IPS-18a (cell line): ENCODE results near the gene APBB3.
"Not testable (repeated sequence)": the region's sequence is repeated elsewhere in the genome, so short reads cannot be mapped to it uniquely, and the experiment has no call there.

Experiments
- H3K27ac ChIP-seq: one replicate; pipeline ENCODE4 v1.5.1; 2013; ENCODE audit warnings: low read length
- H3K27me3 ChIP-seq: one replicate; pipeline ENCODE4 v1.6.1; 2013; ENCODE audit warnings: mild to moderate bottlenecking, low read length; ENCODE audit not compliant: control insufficient read depth, insufficient read depth
- H3K36me3 ChIP-seq: one replicate; pipeline ENCODE4 v1.6.1; 2013; ENCODE audit warnings: low read depth, low read length; ENCODE audit not compliant: control insufficient read depth
- H3K4me1 ChIP-seq: one replicate; pipeline ENCODE4 v1.6.1; 2013; ENCODE audit warnings: low read depth, low read length; ENCODE audit not compliant: control insufficient read depth
- H3K4me3 ChIP-seq: one replicate; pipeline ENCODE4 v1.5.1; 2013; ENCODE audit warnings: low read length
- H3K9ac ChIP-seq: one replicate; pipeline ENCODE4 v1.6.1; 2013; ENCODE audit warnings: mild to moderate bottlenecking, low read length, moderate library complexity
- H3K9me3 ChIP-seq: one replicate; pipeline ENCODE4 v1.6.1; 2013; ENCODE audit warnings: low read depth, low read length; ENCODE audit not compliant: control insufficient read depth

Gene APBB3

GRCh38 chr5:140564196-140565023 lies at the start of gene APBB3, which contains the start of gene SLC35A4:
Gene APBB3, minus strand, starts transcription at chr5:140564598. Its CDS starts 353 bp downstream, at chr5:140564245.
Gene SLC35A4, plus strand, starts transcription at chr5:140564828. Its CDS starts 2,342 bp downstream, at chr5:140567170.
- Histone ChIP-seq H3K4me3 (peak within 1 kb of the TSS; percentile 90), H3K4me1 (peaks cover 5% of the 10 kb centered on the region), H3K27ac (peak within 1 kb of the TSS; percentile 55), H3K9me3 (no peaks in the 10 kb centered on the region), H3K27me3 (no peaks in the 10 kb centered on the region), H3K9ac (peak within 1 kb of the TSS; percentile 83), H3K36me3 (peaks cover 18% of the 10 kb centered on the region)

GRCh38 chr5:140611020-140611521 lies 46.7 kb upstream of the APBB3 start:
- Histone ChIP-seq H3K36me3 (no peaks in the 10 kb centered on the region), H3K4me1 (no peaks in the 10 kb centered on the region), H3K9ac (no peak overlapping the region), H3K4me3 (no peak overlapping the region), H3K9me3 (peaks cover 3% of the 10 kb centered on the region), H3K27me3 (no peaks in the 10 kb centered on the region), H3K27ac (no peak overlapping the region)

GRCh38 chr5:140609126-140609525 lies 44.7 kb upstream of the APBB3 start:
- no peak overlapping the region for H3K9ac ChIP-seq
- no peak overlapping the region for H3K4me3 ChIP-seq
- no peaks in the 10 kb centered on the region for H3K4me1 ChIP-seq
- no peak overlapping the region for H3K27ac ChIP-seq
- peaks cover 3% of the 10 kb centered on the region for H3K9me3 ChIP-seq
- H3K27me3 ChIP-seq, result no peaks in the 10 kb centered on the region
- no peaks in the 10 kb centered on the region for H3K36me3 ChIP-seq

- no peak overlapping the region for H3K4me3 ChIP-seq
- no peak overlapping the region for H3K9ac ChIP-seq
- H3K36me3 ChIP-seq, result no peaks in the 10 kb centered on the region
- peaks cover 3% of the 10 kb centered on the region for H3K9me3 ChIP-seq
- no peaks in the 10 kb centered on the region for H3K27me3 ChIP-seq
- H3K4me1 ChIP-seq, result no peaks in the 10 kb centered on the region
- no peak overlapping the region for H3K27ac ChIP-seq
These were observed 44.3 kb upstream of the APBB3 start for GRCh38 chr5:140608722-140609121.

- H3K4me1 ChIP-seq, result no peaks in the 10 kb centered on the region
- no peak overlapping the region for H3K9ac ChIP-seq
- no peaks in the 10 kb centered on the region for H3K27me3 ChIP-seq
- peaks cover 3% of the 10 kb centered on the region for H3K9me3 ChIP-seq
- no peaks in the 10 kb centered on the region for H3K36me3 ChIP-seq
- no peak overlapping the region for H3K27ac ChIP-seq
- H3K4me3 ChIP-seq, result no peak overlapping the region
These were observed 42.6 kb upstream of the APBB3 start for GRCh38 chr5:140607031-140607430.

- Histone ChIP-seq H3K4me1 (no peaks in the 10 kb centered on the region), H3K9me3 (peaks cover 3% of the 10 kb centered on the region)
These were observed 41.5 kb upstream of the APBB3 start for GRCh38 chr5:140605879-140606278.

GRCh38 chr5:140603734-140604133 lies 39.3 kb upstream of the APBB3 start:
- no peaks in the 10 kb centered on the region for H3K4me1 ChIP-seq
- no peak overlapping the region for H3K27ac ChIP-seq
- no peaks in the 10 kb centered on the region for H3K9me3 ChIP-seq
- no peaks in the 10 kb centered on the region for H3K27me3 ChIP-seq
- H3K36me3 ChIP-seq, result no peaks in the 10 kb centered on the region
- H3K4me3 ChIP-seq, result no peak overlapping the region
- no peak overlapping the region for H3K9ac ChIP-seq

More at GRCh38 chr5:140605879-140606278, 41.5 kb upstream of the APBB3 start:
- Histone ChIP-seq H3K4me3 (no peak overlapping the region), H3K27me3 (no peaks in the 10 kb centered on the region), H3K9ac (no peak overlapping the region), H3K36me3 (no peaks in the 10 kb centered on the region), H3K27ac (no peak overlapping the region)

GRCh38 chr5:140603446-140603698 lies 39.0 kb upstream of the APBB3 start:
- H3K4me3 ChIP-seq, H3K27me3 ChIP-seq, H3K4me1 ChIP-seq, H3K36me3 ChIP-seq, H3K9ac ChIP-seq, H3K27ac ChIP-seq, H3K9me3 ChIP-seq: not testable (repeated sequence)

- Histone ChIP-seq H3K4me1 (no peaks in the 10 kb centered on the region), H3K27ac (no peak overlapping the region), H3K36me3 (no peaks in the 10 kb centered on the region), H3K9ac (no peak overlapping the region), H3K4me3 (no peak overlapping the region), H3K9me3 (no peaks in the 10 kb centered on the region), H3K27me3 (no peaks in the 10 kb centered on the region)
These were observed 37.7 kb upstream of the APBB3 start for GRCh38 chr5:140602147-140602546.

- Histone ChIP-seq H3K4me1 (no peaks in the 10 kb centered on the region), H3K4me3 (no peak overlapping the region), H3K9me3 (no peaks in the 10 kb centered on the region)
These were observed 35.7 kb upstream of the APBB3 start for GRCh38 chr5:140600096-140600495.

GRCh38 chr5:140598836-140599235 lies 34.4 kb upstream of the APBB3 start:
- no peak overlapping the region for H3K27ac ChIP-seq
- no peak overlapping the region for H3K9ac ChIP-seq
- no peak overlapping the region for H3K4me3 ChIP-seq
- H3K9me3 ChIP-seq, result no peaks in the 10 kb centered on the region
- no peaks in the 10 kb centered on the region for H3K4me1 ChIP-seq
- H3K27me3 ChIP-seq, result no peaks in the 10 kb centered on the region
- no peaks in the 10 kb centered on the region for H3K36me3 ChIP-seq

More at GRCh38 chr5:140600096-140600495, 35.7 kb upstream of the APBB3 start:
- H3K27ac ChIP-seq, result no peak overlapping the region
- no peaks in the 10 kb centered on the region for H3K27me3 ChIP-seq
- H3K36me3 ChIP-seq, result no peaks in the 10 kb centered on the region
- no peak overlapping the region for H3K9ac ChIP-seq

- no peak overlapping the region for H3K4me3 ChIP-seq
- H3K9ac ChIP-seq, result no peak overlapping the region
- H3K36me3 ChIP-seq, result no peaks in the 10 kb centered on the region
- H3K27ac ChIP-seq, result no peak overlapping the region
- no peaks in the 10 kb centered on the region for H3K9me3 ChIP-seq
- no peaks in the 10 kb centered on the region for H3K27me3 ChIP-seq
- no peaks in the 10 kb centered on the region for H3K4me1 ChIP-seq
These were observed 31.9 kb upstream of the APBB3 start for GRCh38 chr5:140596321-140596741.
